Lung microvascular endothelial cell (primary cell): ENCODE data around the gene ASB13. TPM values are rescaled to one million over a fixed set of nuclear protein-coding genes. Genes with fewer than 3 reads are reported as not detected.

ENCODE experiments used
- DNase-seq, 2 donors: peaks; one replicate each; pipeline versions ENCODE4 v3.0.0 to v3.0.0-alpha.2; 2010; ENCODE audit warnings: low read depth in 2 of 2
- total RNA-seq: library from RNA; depleted of rRNA; stranded (reverse); fragments of >200 nt; gene quantifications from 2 replicates; pipeline ENCODE4 v1.2.1, GENCODE V29; 2014

Gene ASB13
- total RNA-seq, 1 donor from 2014 or later = 18.5 TPM

- DNase-seq = no peak
These were observed 4.4 kb upstream of the ASB13 start for GRCh38 chr10:5670662-5671375.

GRCh38 chr10:5669604-5670003, 3.2 kb upstream of the ASB13 start:
- DNase-seq = no peak

GRCh38 chr10:5668429-5668828, 2.0 kb upstream of the ASB13 start:
- no peak for DNase-seq

- DNase-seq = peak in 1 of 2 donors; percentile 38
These were observed 641 bp upstream of the ASB13 start for GRCh38 chr10:5666841-5667630.

GRCh38 chr10:5665373-5666007, 905 bp downstream of the ASB13 start:
- no peak for DNase-seq

- DNase-seq = no peak
These were observed 2.5 kb downstream of the ASB13 start for GRCh38 chr10:5663692-5664427.

- DNase-seq = no peak
These were observed 3.5 kb downstream of the ASB13 start for GRCh38 chr10:5662708-5663579.

GRCh38 chr10:5661043-5661442, 5.4 kb downstream of the ASB13 start:
- no peak for DNase-seq

GRCh38 chr10:5659702-5660528, 6.5 kb downstream of the ASB13 start:
- DNase-seq = peak; percentile 13 to 33

- DNase-seq = no peak
These were observed 7.3 kb downstream of the ASB13 start for GRCh38 chr10:5658871-5659618.

GRCh38 chr10:5656737-5657579, 9.4 kb downstream of the ASB13 start:
- DNase-seq = no peak

- DNase-seq = no peak
These were observed 11.3 kb downstream of the ASB13 start for GRCh38 chr10:5655121-5655520.

GRCh38 chr10:5654218-5654755, 12.1 kb downstream of the ASB13 start:
- DNase-seq = no peak

- DNase-seq = no peak
These were observed 13.6 kb downstream of the ASB13 start for GRCh38 chr10:5652746-5653145.

- no peak for DNase-seq
These were observed 15.0 kb downstream of the ASB13 start for GRCh38 chr10:5651388-5651764.

- no peak for DNase-seq
These were observed 15.6 kb downstream of the ASB13 start for GRCh38 chr10:5650664-5651387.

- DNase-seq = no peak
These were observed 16.6 kb downstream of the ASB13 start for GRCh38 chr10:5649746-5650145.
